Karpas-422 (cell line): ENCODE measurements around the gene CCR1. TPM values are rescaled to one million over a fixed set of nuclear protein-coding genes. Genes with fewer than 3 reads are reported as not detected.
"Not testable (repeated sequence)": the region's sequence is repeated elsewhere in the genome, so short reads cannot be mapped to it uniquely, and the experiment has no call there.

Source experiments
- DNase-seq: peaks from one replicate; pipeline ENCODE4 v3.0.0-alpha.2; 2015
- H2AFZ ChIP-seq: fragments of 200-600 bp; sonication (generic); 2 replicates; pipeline ENCODE4 v1.6.1; 2014; ENCODE audit warnings: antibody characterized with exemption, low read length, mixed read lengths
- H3K27ac ChIP-seq: fragments of 200-600 bp; sonication (generic); 2 replicates; pipeline ENCODE4 v1.5.1; 2014; ENCODE audit warnings: mild to moderate bottlenecking, low read length, moderate library complexity
- H3K27me3 ChIP-seq: fragments of 200-600 bp; sonication (generic); 2 replicates; pipeline ENCODE4 v1.6.1; 2014; ENCODE audit warnings: low read length, mixed read lengths
- H3K36me3 ChIP-seq: fragments of 200-600 bp; sonication (generic); 2 replicates; pipeline ENCODE4 v1.6.1; 2014; ENCODE audit warnings: low read length, mixed read lengths; ENCODE audit not compliant: insufficient read depth
- H3K4me1 ChIP-seq: fragments of 200-600 bp; sonication (generic); 2 replicates; pipeline ENCODE4 v1.6.1; 2014; ENCODE audit warnings: mild to moderate bottlenecking, low read length, mixed read lengths
- H3K4me2 ChIP-seq: fragments of 200-600 bp; sonication (generic); 2 replicates; pipeline ENCODE4 v1.6.1; 2014; ENCODE audit warnings: low read length, low read depth, mild to moderate bottlenecking; ENCODE audit not compliant: poor library complexity, severe bottlenecking
- H3K4me3 ChIP-seq: fragments of 200-600 bp; sonication (generic); 2 replicates; pipeline ENCODE4 v1.5.1; 2014; ENCODE audit warnings: mild to moderate bottlenecking, antibody characterized with exemption, low read length, mixed read lengths
- H3K79me2 ChIP-seq: fragments of 200-600 bp; sonication (generic); 2 replicates; pipeline ENCODE4 v1.6.1; 2014; ENCODE audit warnings: mild to moderate bottlenecking, low read length, mixed read lengths
- H3K9ac ChIP-seq: fragments of 200-600 bp; sonication (generic); 2 replicates; pipeline ENCODE4 v1.6.0; 2014; ENCODE audit warnings: low read length
- H3K9me2 ChIP-seq: fragments of 200-600 bp; sonication (generic), shearing (Covaris generic); replicated peaks from 2 replicates; pipeline ENCODE4 v1.6.0; 2014; ENCODE audit warnings: mild to moderate bottlenecking, low read length, moderate library complexity; ENCODE audit not compliant: insufficient read depth
- H3K9me3 ChIP-seq: fragments of 300-700, 200-600 bp; sonication (generic); 2 replicates; pipeline ENCODE4 v1.6.1; 2014; ENCODE audit warnings: low read length, mixed read lengths
- H4K20me1 ChIP-seq: fragments of 200-600 bp; sonication (generic); 2 replicates; pipeline ENCODE4 v1.6.1; 2014; ENCODE audit warnings: mild to moderate bottlenecking, antibody characterized with exemption, low read length, low read depth; ENCODE audit not compliant: insufficient read depth
- total RNA-seq: library from RNA; depleted of rRNA; stranded (reverse); fragments of >200 nt; shearing (Covaris generic); gene quantifications from 2 replicates; pipeline ENCODE4 v1.2.3, GENCODE V29; 2014; ENCODE audit warnings: low replicate concordance

The CCR1 gene
- total RNA-seq, 1 experiment from 2014 or later: not detected

GRCh38 chr3:46184469-46184868 lies 23.6 kb downstream of the CCR1 start:
- no peak overlapping the region for H3K4me2 ChIP-seq
- H3K27ac ChIP-seq: no peak overlapping the region
- H3K4me3 ChIP-seq: no peak overlapping the region

GRCh38 chr3:46183330-46183729 lies 24.8 kb downstream of the CCR1 start:
- no peaks in the 10 kb centered on the region for H3K79me2 ChIP-seq
- no peaks in the 10 kb centered on the region for H3K27me3 ChIP-seq
- no peak overlapping the region for H2AFZ ChIP-seq
- DNase-seq: peak; percentile 72
- no peaks in the 10 kb centered on the region for H3K36me3 ChIP-seq
- no peak overlapping the region for H3K27ac ChIP-seq
- H3K4me3 ChIP-seq: no peak overlapping the region
- no peaks in the 10 kb centered on the region for H3K9me3 ChIP-seq
- H3K9ac ChIP-seq: no peak overlapping the region
- peaks cover 29% of the 10 kb centered on the region for H3K4me1 ChIP-seq
- no peaks in the 10 kb centered on the region for H3K9me2 ChIP-seq
- H3K4me2 ChIP-seq: no peak overlapping the region
- no peaks in the 10 kb centered on the region for H4K20me1 ChIP-seq

More at GRCh38 chr3:46184469-46184868, 23.6 kb downstream of the CCR1 start:
- Histone ChIP-seq H4K20me1 (no peaks in the 10 kb centered on the region), H3K9me3 (no peaks in the 10 kb centered on the region), H3K9me2 (no peaks in the 10 kb centered on the region), H3K79me2 (no peaks in the 10 kb centered on the region), H2AFZ (no peak overlapping the region), H3K9ac (no peak overlapping the region), H3K27me3 (no peaks in the 10 kb centered on the region), H3K4me1 (peaks cover 29% of the 10 kb centered on the region), H3K36me3 (no peaks in the 10 kb centered on the region)
- no peak for DNase-seq

- Histone ChIP-seq H4K20me1 (no peaks in the 10 kb centered on the region), H3K9ac (no peak overlapping the region), H3K4me2 (no peak overlapping the region), H3K27me3 (no peaks in the 10 kb centered on the region), H3K9me3 (no peaks in the 10 kb centered on the region), H3K4me1 (peaks cover 11% of the 10 kb centered on the region), H3K9me2 (no peaks in the 10 kb centered on the region), H3K4me3 (no peak overlapping the region), H3K36me3 (no peaks in the 10 kb centered on the region), H2AFZ (no peak overlapping the region), H3K27ac (no peak overlapping the region), H3K79me2 (no peaks in the 10 kb centered on the region)
- DNase-seq: no peak
These were observed 39.3 kb downstream of the CCR1 start for GRCh38 chr3:46168583-46169345.

GRCh38 chr3:46163556-46164041 lies 44.5 kb downstream of the CCR1 start:
- no peak overlapping the region for H3K4me2 ChIP-seq
- no peak overlapping the region for H2AFZ ChIP-seq
- no peak overlapping the region for H3K27ac ChIP-seq

GRCh38 chr3:46162975-46163555 lies 45.0 kb downstream of the CCR1 start:
- Histone ChIP-seq H3K79me2 (no peaks in the 10 kb centered on the region), H3K4me2 (no peak overlapping the region), H2AFZ (no peak overlapping the region), H3K9me3 (no peaks in the 10 kb centered on the region), H3K27ac (no peak overlapping the region), H3K36me3 (no peaks in the 10 kb centered on the region), H3K4me3 (no peak overlapping the region), H3K9me2 (no peaks in the 10 kb centered on the region), H3K4me1 (no peaks in the 10 kb centered on the region), H3K9ac (no peak overlapping the region), H3K27me3 (no peaks in the 10 kb centered on the region), H4K20me1 (no peaks in the 10 kb centered on the region)
- no peak for DNase-seq

More at GRCh38 chr3:46163556-46164041, 44.5 kb downstream of the CCR1 start:
- H3K9me3 ChIP-seq: no peaks in the 10 kb centered on the region
- H3K4me3 ChIP-seq: no peak overlapping the region
- no peaks in the 10 kb centered on the region for H3K27me3 ChIP-seq
- no peak overlapping the region for H3K9ac ChIP-seq
- no peaks in the 10 kb centered on the region for H4K20me1 ChIP-seq
- no peaks in the 10 kb centered on the region for H3K9me2 ChIP-seq
- no peaks in the 10 kb centered on the region for H3K36me3 ChIP-seq
- no peaks in the 10 kb centered on the region for H3K79me2 ChIP-seq
- DNase-seq: no peak
- no peaks in the 10 kb centered on the region for H3K4me1 ChIP-seq

- not testable (repeated sequence) for H3K36me3 ChIP-seq, H3K9ac ChIP-seq, H2AFZ ChIP-seq, DNase-seq, H3K9me3 ChIP-seq, H3K9me2 ChIP-seq, H3K27me3 ChIP-seq, H3K4me3 ChIP-seq, H4K20me1 ChIP-seq, H3K4me1 ChIP-seq, H3K4me2 ChIP-seq, H3K27ac ChIP-seq, H3K79me2 ChIP-seq
These were observed 50.4 kb downstream of the CCR1 start for GRCh38 chr3:46157685-46158084.

- Histone ChIP-seq H3K4me2 (no peak overlapping the region), H3K4me1 (no peaks in the 10 kb centered on the region), H3K27me3 (no peaks in the 10 kb centered on the region), H3K36me3 (no peaks in the 10 kb centered on the region), H3K9me3 (no peaks in the 10 kb centered on the region), H2AFZ (no peak overlapping the region), H3K79me2 (no peaks in the 10 kb centered on the region), H3K9me2 (no peaks in the 10 kb centered on the region), H3K9ac (no peak overlapping the region), H3K27ac (no peak overlapping the region), H4K20me1 (no peaks in the 10 kb centered on the region), H3K4me3 (no peak overlapping the region)
- DNase-seq: no peak
These were observed 53.8 kb downstream of the CCR1 start for GRCh38 chr3:46154311-46154710.
